ENCODE measurements around the gene VCAM1. TPM values are rescaled to one million over a fixed set of nuclear protein-coding genes. Genes with fewer than 3 reads are reported as not detected.

The VCAM1 gene
- total and polyA plus RNA-seq, 2 experiments from 2014 or later = not detected

GRCh38 chr1:100759188-100759587 lies 39.6 kb downstream of the VCAM1 start:
- ATAC-seq (no peak), DNase-seq (ENCODE audit: low spot score) (no peak)
- Histone ChIP-seq H4K20me1 (replicated peaks; ENCODE audit: insufficient read depth) (no peaks in the 10 kb centered on the region), H3K79me2 (replicated peaks; ENCODE audit: insufficient read depth) (no peaks in the 10 kb centered on the region), H3K9me2 (ENCODE audit: insufficient read depth) (no peaks in the 10 kb centered on the region), H3K4me2 (no peak overlapping the region), H3F3A (replicated peaks; ENCODE audit: low read depth) (no peaks in the 10 kb centered on the region), H3K4me1 (ENCODE audit: insufficient read depth) (no peaks in the 10 kb centered on the region), H3K27ac (ENCODE audit: low read depth) (no peak overlapping the region), H2AFZ (peak overlapping the region; percentile 40; the same call in 1 of the 2 replicates), H3K36me3 (ENCODE audit: insufficient read depth) (no peaks in the 10 kb centered on the region), H3K27me3 (ENCODE audit: insufficient read depth) (no peaks in the 10 kb centered on the region), H3K4me3 (no peak overlapping the region)
- Mint-ChIP-seq H3K4me3 (no peak overlapping the region), H3K27me3 (ENCODE audit: insufficient read depth, low read depth, poor library complexity) (no peaks in the 10 kb centered on the region), H3K27ac (no peak overlapping the region), H3K4me1 (no peaks in the 10 kb centered on the region), H3K9me3 (no peaks in the 10 kb centered on the region), H3K36me3 (ENCODE audit: low read depth) (no peaks in the 10 kb centered on the region)
- TF ChIP-seq ZNF462 (CRISPR knock-in tag; IDR thresholded peaks at IDR 0.05) (no peak), NANOG (IDR thresholded peaks at IDR 0.05; ENCODE audit: borderline replicate concordance) (no peak), CREB1 (CRISPR knock-in tag; IDR thresholded peaks at IDR 0.05; ENCODE audit: low read depth) (no peak)

GRCh38 chr1:100760511-100760910 lies 41.0 kb downstream of the VCAM1 start:
- no peaks in the 10 kb centered on the region for H3K27me3 ChIP-seq (ENCODE audit: insufficient read depth)
- ATAC-seq (no peak), DNase-seq (ENCODE audit: low spot score) (no peak)
- H3K36me3 Mint-ChIP-seq (ENCODE audit: low read depth) = no peaks in the 10 kb centered on the region
- no peaks in the 10 kb centered on the region for H3K4me1 ChIP-seq (ENCODE audit: insufficient read depth)
- no peaks in the 10 kb centered on the region for H3K4me1 Mint-ChIP-seq
- no peaks in the 10 kb centered on the region for H4K20me1 ChIP-seq (replicated peaks; ENCODE audit: insufficient read depth)
- H3K79me2 ChIP-seq (replicated peaks; ENCODE audit: insufficient read depth) = no peaks in the 10 kb centered on the region
- no peak overlapping the region for H3K4me3 ChIP-seq
- H3K4me3 Mint-ChIP-seq = no peak overlapping the region
- H2AFZ ChIP-seq = no peak overlapping the region
- H3K27ac ChIP-seq (ENCODE audit: low read depth) = no peak overlapping the region
- H3F3A ChIP-seq (replicated peaks; ENCODE audit: low read depth) = no peaks in the 10 kb centered on the region
- H3K27me3 Mint-ChIP-seq (ENCODE audit: insufficient read depth, low read depth, poor library complexity) = no peaks in the 10 kb centered on the region
- H3K9me3 Mint-ChIP-seq = no peaks in the 10 kb centered on the region
- H3K27ac Mint-ChIP-seq = no peak overlapping the region
- H3K36me3 ChIP-seq (ENCODE audit: insufficient read depth) = no peaks in the 10 kb centered on the region
- no peak overlapping the region for H3K4me2 ChIP-seq
- H3K9me2 ChIP-seq (ENCODE audit: insufficient read depth) = no peaks in the 10 kb centered on the region
- TF ChIP-seq REST (IDR thresholded peaks at IDR 0.05; ENCODE audit: unreplicated experiment) (no peak), ETS1 (IDR thresholded peaks at IDR 0.05) (no peak), ZNF331 (CRISPR knock-in tag; IDR thresholded peaks at IDR 0.05; ENCODE audit: low read depth) (no peak), EZH2 (IDR thresholded peaks at IDR 0.05; ENCODE audit: low read depth, unreplicated experiment) (no peak), ZNF114 (CRISPR knock-in tag; IDR thresholded peaks at IDR 0.05) (no peak), NANOG (IDR thresholded peaks at IDR 0.05; ENCODE audit: borderline replicate concordance) (no peak), EZH2phosphoT487 (IDR thresholded peaks at IDR 0.05; ENCODE audit: unreplicated experiment) (no peak), CREB1 (CRISPR knock-in tag; IDR thresholded peaks at IDR 0.05; ENCODE audit: low read depth) (no peak)
